Subcutaneous adipose tissue (tissue), 4 donors: Measurements from ENCODE around the gene ABCC3. TPM values are rescaled to one million over a fixed set of nuclear protein-coding genes. Genes with fewer than 3 reads are reported as not detected.

Experiments
- CTCF ChIP-seq: fragments of 450-650 bp; IDR thresholded peaks from one replicate; pipeline ENCODE4 v1.5.1; 2016; ENCODE audit warnings: low read depth, mild to moderate bottlenecking, control low read depth, antibody characterized with exemption, moderate library complexity
- small RNA-seq: library from RNA; depleted of rRNA; stranded (forward); fragments of <200 nt; gene quantifications from one replicate; pipeline ENCODE3, GENCODE V24; 2016
- total RNA-seq, 4 donors: library from RNA; depleted of rRNA; stranded (reverse); fragments of >200 nt; gene quantifications; one replicate each; pipeline ENCODE4 v1.1.0, GENCODE V29; 2016

ABCC3 gene
- total RNA-seq, 4 donors from 2014 or later, result 12.2 to 23.1 (median 15.5) TPM

GRCh38 chr17:50737118-50737698, 102.5 kb downstream of the ABCC3 start:
- no peak for TF ChIP-seq CTCF

GRCh38 chr17:50739098-50739497, 104.4 kb downstream of the ABCC3 start:
- TF ChIP-seq CTCF, result no peak

Small RNA genes within 50 kb of the gene (small RNA-seq; reads per million reads assigned to genes)
- 0.49 reads per million for gene RF00019

Other genes with a start within 250 kb of the ABCC3 start
- 10 to 100 TPM; 36.5 to 91.5 (median 38.2) TPM for gene LRRC59, start 237.4 kb upstream of the ABCC3 start, total RNA-seq
- gene ACSF2, start 208.7 kb upstream of the ABCC3 start, total RNA-seq, result 10 to 100 TPM; 31.3 to 63.1 (median 42.2) TPM
- gene CHAD, start 166.0 kb upstream of the ABCC3 start, total RNA-seq, result not detected
- 10 to 100 TPM; 19.9 to 29.9 (median 28.6) TPM for gene RSAD1, start 156.0 kb upstream of the ABCC3 start, total RNA-seq
- gene MYCBPAP, start 126.4 kb upstream of the ABCC3 start, total RNA-seq, result 1 to 10 TPM in 2 of 4 donors, not detected in 2; 1.3 to 1.8 TPM
- not detected for gene EPN3, start 102.1 kb upstream of the ABCC3 start, total RNA-seq
- gene SPATA20, start 87.7 kb upstream of the ABCC3 start, total RNA-seq, result 10 to 100 TPM; 24.5 to 64.0 (median 48.9) TPM
- under 1 TPM in 2 of 4 donors, not detected in 2; 0.17 to 0.44 TPM for gene CACNA1G, start 74.2 kb upstream of the ABCC3 start, total RNA-seq
- gene ANKRD40, start 73.0 kb downstream of the ABCC3 start, total RNA-seq, result 100 to 1,000 TPM in 1 of 4 donors, 10 to 100 TPM in 3; 44.9 to 122 (median 80.4) TPM
- 100 to 1,000 TPM in 1 of 4 donors, 10 to 100 TPM in 3; 79.9 to 101 (median 82.2) TPM for gene LUC7L3, start 84.7 kb downstream of the ABCC3 start, total RNA-seq
- gene ANKRD40CL, start 132.6 kb downstream of the ABCC3 start, total RNA-seq, result not detected
- under 1 TPM in 1 of 4 donors, not detected in 3; 0.16 TPM for gene WFIKKN2, start 200.7 kb downstream of the ABCC3 start, total RNA-seq
- 10 to 100 TPM; 19.5 to 67.2 (median 24.5) TPM for gene TOB1, start 231.5 kb downstream of the ABCC3 start, total RNA-seq